Activated naive CD4-positive, alpha-beta T cell treated with anti-CD3 and anti-CD28 coated beads for 36 hours (primary cell): ENCODE data around the gene TP53TG3D. TPM values are rescaled to one million over a fixed set of nuclear protein-coding genes. Genes with fewer than 3 reads are reported as not detected.
"Not testable (repeated sequence)": the region's sequence is repeated elsewhere in the genome, so short reads cannot be mapped to it uniquely, and the experiment has no call there.

Experiments
- CTCF ChIA-PET: fragments of 350-600 bp; sonication (Branson Sonifier 250); formaldehyde crosslinking; loops from one replicate; lab custom pipeline; 2021; ENCODE audit warnings: antibody characterized with exemption; lab: Charles Lee
- DNase-seq: peaks from one replicate; pipeline ENCODE4 v3.0.0-alpha.2; 2020
- H3K27ac Mint-ChIP-seq: one replicate; pipeline ENCODE4 v1.8.0; 2021; ENCODE audit warnings: mild to moderate bottlenecking, mixed read lengths
- H3K27me3 Mint-ChIP-seq: one replicate; pipeline ENCODE4 v1.8.0; 2021; ENCODE audit warnings: low read depth, mixed read lengths
- H3K36me3 Mint-ChIP-seq: one replicate; pipeline ENCODE4 v1.8.0; 2021; ENCODE audit warnings: low read depth, mixed read lengths
- H3K4me1 Mint-ChIP-seq: one replicate; pipeline ENCODE4 v1.8.0; 2021; ENCODE audit warnings: low read depth, mixed read lengths
- H3K4me3 Mint-ChIP-seq: one replicate; pipeline ENCODE4 v1.8.0; 2021; ENCODE audit warnings: mild to moderate bottlenecking, moderate library complexity, mixed read lengths
- H3K9me3 Mint-ChIP-seq: one replicate; pipeline ENCODE4 v1.8.0; 2021; ENCODE audit warnings: mixed read lengths
- intact Hi-C: fragments of 100-400 bp; cut with micrococcal nuclease; formaldehyde crosslinking; loops from one replicate; pipeline ENCODE4 v1.15.1; 2023
- total RNA-seq, 2 experiments: library from RNA; stranded (reverse); gene quantifications; one replicate each; pipeline ENCODE4 v1.2.3, GENCODE V29; 2021

The TP53TG3D gene
- not detected for total RNA-seq

DNA sequence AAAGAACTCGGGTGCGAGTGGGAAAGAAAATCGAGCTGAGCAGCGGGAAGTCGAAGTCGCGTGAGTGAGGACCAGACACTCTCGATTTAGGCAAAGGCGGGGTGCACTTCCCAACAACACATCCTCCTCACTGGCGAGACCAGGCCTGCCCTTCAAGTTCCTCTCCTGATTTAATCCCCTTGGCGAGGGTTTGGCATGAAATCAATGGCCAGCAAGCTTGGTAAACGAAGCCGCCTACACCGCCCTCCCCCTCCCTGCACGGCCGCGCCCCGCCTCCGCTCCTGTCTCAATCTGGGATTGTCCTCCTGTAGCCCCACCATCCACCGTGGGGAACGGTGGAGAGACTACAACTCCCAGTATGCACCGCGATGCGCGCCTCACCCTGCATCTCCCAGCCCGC lies at the start of gene TP53TG3D:
Gene TP53TG3D (plus strand): TSS at position 301 of the 400 bp plus-strand sequence. CDS start 68 bp downstream, at position 369.
- intact Hi-C loops, CTCF ChIA-PET, H3K4me3 Mint-ChIP-seq, DNase-seq, H3K27ac Mint-ChIP-seq, H3K36me3 Mint-ChIP-seq, H3K9me3 Mint-ChIP-seq, H3K4me1 Mint-ChIP-seq, H3K27me3 Mint-ChIP-seq: not testable (repeated sequence)

GRCh38 chr16:32253507-32253906 lies 421 bp downstream of the TP53TG3D start:
- intact Hi-C loops: not testable (repeated sequence)

DNA sequence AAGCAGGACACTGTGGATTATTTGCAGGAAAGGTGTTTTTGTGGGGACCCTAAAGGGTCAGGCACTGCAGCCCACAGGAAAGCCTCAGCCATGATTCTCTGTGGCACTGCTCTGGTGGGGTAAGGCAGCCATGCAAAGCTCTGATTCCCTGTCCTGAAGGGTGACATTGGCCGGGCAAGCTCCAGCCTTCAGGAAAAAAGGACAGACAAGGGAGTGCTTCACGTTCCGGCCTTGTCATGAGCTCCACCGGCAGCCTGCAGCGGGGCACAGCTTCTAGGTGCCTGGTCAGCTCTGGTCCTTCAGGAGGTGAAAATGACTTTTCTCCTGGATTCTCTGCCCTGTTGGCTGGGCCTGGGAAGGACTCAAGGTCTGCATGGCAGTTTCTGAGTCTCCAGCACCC lies 8.4 kb downstream of the TP53TG3D start:
- H3K4me3 Mint-ChIP-seq, CTCF ChIA-PET, H3K9me3 Mint-ChIP-seq, DNase-seq, H3K27ac Mint-ChIP-seq, H3K36me3 Mint-ChIP-seq, intact Hi-C loops, H3K27me3 Mint-ChIP-seq, H3K4me1 Mint-ChIP-seq: not testable (repeated sequence)

More at GRCh38 chr16:32253507-32253906, 421 bp downstream of the TP53TG3D start:
- H3K9me3 Mint-ChIP-seq, H3K4me1 Mint-ChIP-seq, H3K4me3 Mint-ChIP-seq, H3K27ac Mint-ChIP-seq, H3K27me3 Mint-ChIP-seq, H3K36me3 Mint-ChIP-seq, CTCF ChIA-PET, DNase-seq: not testable (repeated sequence)

- H3K36me3 Mint-ChIP-seq, CTCF ChIA-PET, intact Hi-C loops: not testable (repeated sequence)
Measured at GRCh38 chr16:32263552-32263951, 10.5 kb downstream of the TP53TG3D start.

GRCh38 chr16:32281910-32282309 lies 28.8 kb downstream of the TP53TG3D start:
- H3K4me3 Mint-ChIP-seq, H3K36me3 Mint-ChIP-seq, H3K9me3 Mint-ChIP-seq, intact Hi-C loops, CTCF ChIA-PET, DNase-seq, H3K27ac Mint-ChIP-seq, H3K4me1 Mint-ChIP-seq, H3K27me3 Mint-ChIP-seq: not testable (repeated sequence)

More at GRCh38 chr16:32263552-32263951, 10.5 kb downstream of the TP53TG3D start:
- not testable (repeated sequence) for H3K9me3 Mint-ChIP-seq, H3K4me1 Mint-ChIP-seq, H3K27me3 Mint-ChIP-seq, H3K27ac Mint-ChIP-seq, DNase-seq, H3K4me3 Mint-ChIP-seq

DNA sequence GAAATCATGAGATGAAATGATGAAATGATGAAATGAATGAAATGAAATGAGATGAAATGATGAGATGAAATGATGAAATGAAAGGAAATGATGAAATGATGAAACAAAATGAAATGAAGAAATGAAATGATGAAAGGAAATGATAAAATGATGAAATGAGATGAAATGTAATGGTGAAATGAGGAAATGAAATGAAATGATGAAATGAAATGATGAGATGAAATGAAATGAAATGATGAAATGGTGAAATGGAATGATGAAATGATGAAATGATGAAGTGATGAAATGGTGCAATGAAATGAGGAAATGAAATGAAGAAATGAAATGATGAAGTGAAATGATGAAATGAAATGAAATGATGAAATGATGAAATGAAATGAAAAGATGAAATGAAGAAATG lies 29.9 kb downstream of the TP53TG3D start:
- CTCF ChIA-PET, H3K27ac Mint-ChIP-seq, H3K27me3 Mint-ChIP-seq, H3K4me1 Mint-ChIP-seq, H3K9me3 Mint-ChIP-seq, DNase-seq, intact Hi-C loops, H3K36me3 Mint-ChIP-seq, H3K4me3 Mint-ChIP-seq: not testable (repeated sequence)

GRCh38 chr16:32283917-32284495 lies 30.9 kb downstream of the TP53TG3D start:
- H3K36me3 Mint-ChIP-seq, H3K9me3 Mint-ChIP-seq, CTCF ChIA-PET, intact Hi-C loops, H3K27ac Mint-ChIP-seq, H3K4me3 Mint-ChIP-seq, DNase-seq, H3K4me1 Mint-ChIP-seq, H3K27me3 Mint-ChIP-seq: not testable (repeated sequence)

GRCh38 chr16:32284800-32285796 lies 32.0 kb downstream of the TP53TG3D start:
- H3K36me3 Mint-ChIP-seq, H3K4me3 Mint-ChIP-seq, H3K9me3 Mint-ChIP-seq, H3K27me3 Mint-ChIP-seq, intact Hi-C loops, CTCF ChIA-PET, H3K4me1 Mint-ChIP-seq, H3K27ac Mint-ChIP-seq: not testable (repeated sequence)
- peak; percentile 4 for DNase-seq

GRCh38 chr16:32286193-32286592 lies 33.1 kb downstream of the TP53TG3D start:
- intact Hi-C loops, H3K36me3 Mint-ChIP-seq, H3K9me3 Mint-ChIP-seq, H3K27me3 Mint-ChIP-seq, H3K27ac Mint-ChIP-seq, H3K4me3 Mint-ChIP-seq, DNase-seq, CTCF ChIA-PET, H3K4me1 Mint-ChIP-seq: not testable (repeated sequence)

GRCh38 chr16:32287743-32288142 lies 34.7 kb downstream of the TP53TG3D start:
- H3K9me3 Mint-ChIP-seq, CTCF ChIA-PET, H3K27ac Mint-ChIP-seq, H3K27me3 Mint-ChIP-seq, H3K36me3 Mint-ChIP-seq, H3K4me1 Mint-ChIP-seq, DNase-seq, H3K4me3 Mint-ChIP-seq, intact Hi-C loops: not testable (repeated sequence)

DNA sequence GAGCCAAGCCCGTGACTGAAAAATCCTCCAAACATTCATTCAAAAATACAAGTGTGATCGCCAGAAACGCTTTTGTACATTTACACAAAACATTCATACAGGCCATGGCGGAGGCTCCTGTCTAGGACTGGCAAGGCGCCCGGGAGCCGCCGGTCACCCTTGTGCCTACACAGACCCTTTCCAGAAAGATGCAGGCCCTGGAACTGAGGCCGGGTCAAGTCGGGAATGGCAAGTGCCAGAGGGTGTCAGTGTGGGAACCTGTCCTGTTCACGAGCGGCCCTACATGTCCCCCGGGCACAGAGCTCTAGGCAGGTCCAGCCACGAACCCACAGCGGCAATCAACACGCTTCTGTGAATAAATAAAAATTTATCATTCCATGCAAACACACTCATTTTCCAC lies 36.1 kb downstream of the TP53TG3D start:
- H3K27ac Mint-ChIP-seq, intact Hi-C loops, H3K9me3 Mint-ChIP-seq, H3K4me1 Mint-ChIP-seq, DNase-seq, H3K4me3 Mint-ChIP-seq, H3K27me3 Mint-ChIP-seq, CTCF ChIA-PET, H3K36me3 Mint-ChIP-seq: not testable (repeated sequence)

DNA sequence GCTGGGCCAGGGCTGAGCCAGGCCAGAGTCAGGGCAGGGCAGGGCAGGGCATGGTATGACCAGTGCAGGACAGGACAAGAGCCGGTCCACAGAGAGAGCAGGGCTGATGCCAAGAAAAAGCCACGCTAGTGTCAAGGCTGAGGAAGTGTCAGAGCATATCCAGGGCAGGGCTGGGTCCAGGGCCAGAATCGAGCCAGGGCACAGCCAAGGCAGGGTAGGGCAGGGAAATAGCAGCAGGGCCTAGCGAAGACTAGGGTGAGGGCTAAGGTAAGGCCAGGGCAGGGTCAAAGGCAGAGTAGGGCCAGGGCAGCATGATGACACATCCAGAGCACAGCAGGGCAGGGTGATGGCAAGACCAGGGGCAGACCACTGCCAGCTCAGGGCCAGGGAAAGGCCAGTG lies 49.7 kb downstream of the TP53TG3D start:
- CTCF ChIA-PET, H3K27me3 Mint-ChIP-seq, H3K9me3 Mint-ChIP-seq, intact Hi-C loops, H3K4me3 Mint-ChIP-seq, H3K27ac Mint-ChIP-seq, H3K4me1 Mint-ChIP-seq, DNase-seq, H3K36me3 Mint-ChIP-seq: not testable (repeated sequence)
